Thyroid gland (tissue), 4 donors: ENCODE data around the gene RNF212B. TPM values are rescaled to one million over a fixed set of nuclear protein-coding genes. Genes with fewer than 3 reads are reported as not detected.
"Not testable (repeated sequence)": the region's sequence is repeated elsewhere in the genome, so short reads cannot be mapped to it uniquely, and the experiment has no call there.

ENCODE experiments used
- DNase-seq, 2 donors: peaks; one replicate each; pipeline ENCODE4 v3.0.0-alpha.2; 2019
- H3K27ac ChIP-seq, 3 donors: fragments of 200-600 bp; sonication (generic); 1 replicate in 2 of 3; 2 replicates in 1 of 3; pipeline ENCODE4 v1.5.1; 2016 to 2019; ENCODE audit warnings: mild to moderate bottlenecking in 1 of 3, moderate library complexity in 1 of 3
- H3K27me3 ChIP-seq: fragments of 200-600 bp; sonication (generic); one replicate; pipeline ENCODE4 v1.5.1; 2019
- H3K36me3 ChIP-seq, 2 donors: fragments of 200-600 bp; sonication (generic); one replicate each; pipeline ENCODE4 v1.5.1; 2016 to 2019
- H3K4me1 ChIP-seq, 2 donors: fragments of 200-600 bp; sonication (generic); one replicate each; pipeline ENCODE4 v1.5.1; 2017 to 2019
- H3K4me3 ChIP-seq, 3 donors: fragments of 200-600 bp; sonication (generic); replicated peaks in 1 of 3; 1 replicate in 2 of 3; 2 replicates in 1 of 3; pipeline ENCODE4 v1.5.1; 2016; ENCODE audit warnings: mild to moderate bottlenecking in 1 of 3
- H3K9me3 ChIP-seq: fragments of 200-600 bp; sonication (generic); one replicate; pipeline ENCODE4 v1.5.1; 2017
- CTCF ChIP-seq, 6 experiments: fragments of 200-600 bp in 3 of 6; fragments of 450-650 bp in 3 of 6; sonication (generic) in 3 of 6; IDR thresholded peaks; one replicate each; pipeline ENCODE4 v1.5.1; 2016 to 2019; ENCODE audit warnings: antibody characterized with exemption in 6 of 6, mild to moderate bottlenecking in 2 of 6, inconsistent platforms in 1 of 6, moderate library complexity in 1 of 6
- POLR2A ChIP-seq, 2 donors: fragments of 450-650 bp; IDR thresholded peaks; one replicate each; pipeline ENCODE4 v1.6.1; 2017; ENCODE audit warnings: antibody characterized with exemption in 2 of 2, mild to moderate bottlenecking in 2 of 2, moderate library complexity in 1 of 2
- WGBS, 2 donors: methylation state at CpG; one replicate each; pipeline ENCODE4 v1.1.5; 2017; 5-methylcytosine and 5-hydroxymethylcytosine counted together
- intact Hi-C: fragments of 100-400 bp; cut with DNase I; formaldehyde crosslinking; loops from one replicate; pipeline ENCODE4 v1.15.1; 2023
- total RNA-seq, 4 donors: library from RNA; depleted of rRNA; stranded (reverse); fragments of >200 nt; gene quantifications; one replicate each; pipeline ENCODE4 v1.2.3, GENCODE V29; 2016

RNF212B gene
- total RNA-seq, 4 donors from 2014 or later: 0.40 TPM; not detected in 3

- intact Hi-C loops: no loop called here
- peaks cover 0 to 4% of the 10 kb centered on the region in 2 donors for H3K4me1 ChIP-seq
- DNase-seq: no peak
- no peaks in the 10 kb centered on the region for H3K9me3 ChIP-seq
- no peaks in the 10 kb centered on the region for H3K27me3 ChIP-seq
- TF ChIP-seq POLR2A (IDR thresholded peaks at IDR 0.05) (no peak), CTCF (IDR thresholded peaks at IDR 0.05) (no peak)
- no peak overlapping the region for H3K27ac ChIP-seq
- no peaks in the 10 kb centered on the region for H3K36me3 ChIP-seq
- H3K4me3 ChIP-seq: no peak overlapping the region
These were observed 21.7 kb downstream of the RNF212B start for GRCh38 chr14:23259426-23259825.

GRCh38 chr14:23260849-23261248 lies 23.1 kb downstream of the RNF212B start:
- not testable (repeated sequence) for DNase-seq

GRCh38 chr14:23269193-23269592 lies 31.5 kb downstream of the RNF212B start:
- WGBS, 2 donors: 85 to 91% methylated on average over 7 of the region's 7 CpGs
- TF ChIP-seq CTCF (IDR thresholded peaks at IDR 0.05) (no peak), POLR2A (IDR thresholded peaks at IDR 0.05) (no peak)
- DNase-seq: no peak
- H3K27me3 ChIP-seq: no peaks in the 10 kb centered on the region
- no peak overlapping the region for H3K4me3 ChIP-seq
- no peaks in the 10 kb centered on the region for H3K9me3 ChIP-seq
- no peaks in the 10 kb centered on the region for H3K4me1 ChIP-seq
- intact Hi-C loops: no loop called here
- no peak overlapping the region for H3K27ac ChIP-seq
- H3K36me3 ChIP-seq: no peaks in the 10 kb centered on the region

More at GRCh38 chr14:23260849-23261248, 23.1 kb downstream of the RNF212B start:
- not testable (repeated sequence) for H3K27me3 ChIP-seq, H3K4me3 ChIP-seq, H3K9me3 ChIP-seq, H3K36me3 ChIP-seq, H3K27ac ChIP-seq, H3K4me1 ChIP-seq
- intact Hi-C loops: loop anchor here (5.0 kb wide), 1 partner anchor 116 kb away; the partner anchor contains the start of gene CMTM5
- 86 to 94% methylated on average over 8 of the region's 8 CpGs for WGBS, 2 donors

GRCh38 chr14:23275412-23275811 lies 37.7 kb downstream of the RNF212B start:
- 98% methylated on average over 2 of the region's 2 CpGs for WGBS, 2 donors
- intact Hi-C loops: no loop called here

GRCh38 chr14:23277189-23277588 lies 39.5 kb downstream of the RNF212B start:
- Histone ChIP-seq H3K27me3 (no peaks in the 10 kb centered on the region), H3K9me3 (no peaks in the 10 kb centered on the region), H3K36me3 (peaks cover 0 to 9% of the 10 kb centered on the region in 2 donors), H3K4me1 (no peaks in the 10 kb centered on the region), H3K27ac (no peak overlapping the region), H3K4me3 (no peak overlapping the region)
- intact Hi-C loops: no loop called here
- TF ChIP-seq POLR2A (IDR thresholded peaks at IDR 0.05) (no peak), CTCF (IDR thresholded peaks at IDR 0.05) (no peak)
- 89 to 92% methylated on average over 3 of the region's 3 CpGs for WGBS, 2 donors
- DNase-seq: no peak

More at GRCh38 chr14:23275412-23275811, 37.7 kb downstream of the RNF212B start:
- TF ChIP-seq CTCF (IDR thresholded peaks at IDR 0.05) (no peak), POLR2A (IDR thresholded peaks at IDR 0.05) (no peak)
- Histone ChIP-seq H3K27ac (no peak overlapping the region), H3K9me3 (no peaks in the 10 kb centered on the region), H3K36me3 (peaks cover 0 to 9% of the 10 kb centered on the region in 2 donors), H3K27me3 (no peaks in the 10 kb centered on the region), H3K4me3 (no peak overlapping the region), H3K4me1 (no peaks in the 10 kb centered on the region)
- DNase-seq: no peak

GRCh38 chr14:23277928-23278327 lies 40.2 kb downstream of the RNF212B start:
- H3K27ac ChIP-seq, H3K4me1 ChIP-seq, H3K4me3 ChIP-seq, intact Hi-C loops, DNase-seq, H3K36me3 ChIP-seq, H3K9me3 ChIP-seq, H3K27me3 ChIP-seq: not testable (repeated sequence)
- WGBS, 2 donors: 93 to 98% methylated on average over 6 of the region's 6 CpGs
